ENCODE measurements around the gene NFATC1. TPM values are rescaled to one million over a fixed set of nuclear protein-coding genes. Genes with fewer than 3 reads are reported as not detected.

NFATC1 gene
- total and polyA plus RNA-seq, 2 donors (not counting 1 experiment from before 2014, with no cell fraction given): 0.92 to 4.3 TPM

GRCh38 chr18:79397830-79398761, 2.4 kb downstream of the NFATC1 start:
- H2AFZ ChIP-seq (ENCODE audit: low read length): no peak overlapping the region
- H3K4me3 ChIP-seq (replicated peaks in 1 of 4; ENCODE audit: control extremely low read depth in 1 of 4, insufficient read depth in 1 of 4, low read depth in 3 of 4, low read length in 4 of 4): no peak overlapping the region
- no peak for DNase-seq (ENCODE audit: low read depth in 2 of 2)
- no peak overlapping the region for H3K9ac ChIP-seq (ENCODE audit: insufficient read depth, low read length)
- no peak overlapping the region for H3K27ac ChIP-seq (ENCODE audit: insufficient read depth, low read length)
- H4K20me1 ChIP-seq (ENCODE audit: control insufficient read depth, extremely low read depth, insufficient read depth, low read length): no peaks in the 10 kb centered on the region
- H3K4me1 ChIP-seq (ENCODE audit: control insufficient read depth, extremely low read depth, insufficient read depth, low read length): peaks cover 1% of the 10 kb centered on the region
- H3K79me2 ChIP-seq (ENCODE audit: control insufficient read depth, insufficient read depth, low read length): no peaks in the 10 kb centered on the region
- no peaks in the 10 kb centered on the region for H3K36me3 ChIP-seq (ENCODE audit: control insufficient read depth, insufficient read depth, low read length)
- no peaks in the 10 kb centered on the region for H3K27me3 ChIP-seq (ENCODE audit: control insufficient read depth, insufficient read depth, low read length)
- TF ChIP-seq EZH2 (IDR thresholded peaks at IDR 0.05; ENCODE audit: low read length, missing control alignments) (no peak), CTCF (conservative IDR thresholded peaks at IDR 0.05 in 1 of 2, IDR thresholded peaks at IDR 0.05 in 1 of 2; ENCODE audit: low read depth in 1 of 2, low read length in 2 of 2) (no peak)
- no peak overlapping the region for H3K4me2 ChIP-seq (ENCODE audit: extremely low read depth, insufficient read depth, low read length)
- H3K9me3 ChIP-seq (ENCODE audit: control insufficient read depth, insufficient read depth, low read depth, low read length): no peaks in the 10 kb centered on the region

- no peak for DNase-seq (ENCODE audit: low read depth in 2 of 2)
- peak overlapping the region; percentile 25 for H3K4me2 ChIP-seq (ENCODE audit: extremely low read depth, insufficient read depth, low read length)
Observed at GRCh38 chr18:79399275-79400081, 3.7 kb downstream of the NFATC1 start.

More at GRCh38 chr18:79399275-79400081, 3.7 kb downstream of the NFATC1 start:
- Histone ChIP-seq H3K9me3 (ENCODE audit: control insufficient read depth, insufficient read depth, low read depth, low read length) (no peaks in the 10 kb centered on the region), H3K27me3 (ENCODE audit: control insufficient read depth, insufficient read depth, low read length) (no peaks in the 10 kb centered on the region), H3K36me3 (ENCODE audit: control insufficient read depth, insufficient read depth, low read length) (no peaks in the 10 kb centered on the region), H3K27ac (ENCODE audit: insufficient read depth, low read length) (no peak overlapping the region), H3K4me3 (replicated peaks in 1 of 4; ENCODE audit: control extremely low read depth in 1 of 4, insufficient read depth in 1 of 4, low read depth in 3 of 4, low read length in 4 of 4) (peak overlapping the region in 2 of 4 experiments; percentile 22 to 60), H3K9ac (ENCODE audit: insufficient read depth, low read length) (peak overlapping the region; percentile 23), H3K79me2 (ENCODE audit: control insufficient read depth, insufficient read depth, low read length) (no peaks in the 10 kb centered on the region), H2AFZ (ENCODE audit: low read length) (no peak overlapping the region), H4K20me1 (ENCODE audit: control insufficient read depth, extremely low read depth, insufficient read depth, low read length) (no peaks in the 10 kb centered on the region), H3K4me1 (ENCODE audit: control insufficient read depth, extremely low read depth, insufficient read depth, low read length) (no peaks in the 10 kb centered on the region)
- TF ChIP-seq EZH2 (IDR thresholded peaks at IDR 0.05; ENCODE audit: low read length, missing control alignments): no peak
- no peak for TF ChIP-seq CTCF (conservative IDR thresholded peaks at IDR 0.05 in 1 of 2, IDR thresholded peaks at IDR 0.05 in 1 of 2; ENCODE audit: low read depth in 1 of 2, low read length in 2 of 2)
